Nephron progenitor cell (in vitro differentiated cells): ENCODE results near the gene XRN1.
"Not testable (repeated sequence)": the region's sequence is repeated elsewhere in the genome, so short reads cannot be mapped to it uniquely, and the experiment has no call there.

ENCODE experiments used
- DNase-seq: peaks from one replicate; pipeline ENCODE4 v3.0.0; 2021
- H3K27ac Mint-ChIP-seq: 2 replicates; pipeline ENCODE4 v1.8.0; 2021; ENCODE audit warnings: mild to moderate bottlenecking, moderate library complexity, mixed read lengths
- H3K27me3 Mint-ChIP-seq: 2 replicates; pipeline ENCODE4 v1.8.0; 2021; ENCODE audit warnings: mild to moderate bottlenecking, low read depth, mixed read lengths; ENCODE audit not compliant: poor library complexity
- H3K36me3 Mint-ChIP-seq: 2 replicates; pipeline ENCODE4 v1.8.0; 2021; ENCODE audit warnings: low read depth, mixed read lengths
- H3K4me1 Mint-ChIP-seq: 2 replicates; pipeline ENCODE4 v1.8.0; 2021; ENCODE audit warnings: mixed read lengths
- H3K4me3 Mint-ChIP-seq: 2 replicates; pipeline ENCODE4 v1.8.0; 2021; ENCODE audit warnings: mild to moderate bottlenecking, moderate library complexity, mixed read lengths
- H3K9me3 Mint-ChIP-seq: 2 replicates; pipeline ENCODE4 v1.8.0; 2021; ENCODE audit warnings: mild to moderate bottlenecking, moderate library complexity, mixed read lengths
- CTCF ChIP-seq: fragments of 200-600 bp; sonication (generic); IDR thresholded peaks from 2 replicates; pipeline ENCODE4 v1.5.0; 2021; ENCODE audit warnings: antibody characterized with exemption

The XRN1 gene

GRCh38 chr3:142418926-142419592 is 28.8 kb downstream of the XRN1 start:
- H3K4me1 Mint-ChIP-seq = no peaks in the 10 kb centered on the region

GRCh38 chr3:142417302-142417701 is 30.5 kb downstream of the XRN1 start:
- no peak for DNase-seq
- H3K4me3 Mint-ChIP-seq = no peak overlapping the region
- H3K4me1 Mint-ChIP-seq = no peaks in the 10 kb centered on the region
- no peak overlapping the region for H3K27ac Mint-ChIP-seq
- H3K27me3 Mint-ChIP-seq = no peaks in the 10 kb centered on the region
- peaks cover 63% of the 10 kb centered on the region for H3K36me3 Mint-ChIP-seq
- H3K9me3 Mint-ChIP-seq = no peaks in the 10 kb centered on the region
- no peak for TF ChIP-seq CTCF

More at GRCh38 chr3:142418926-142419592, 28.8 kb downstream of the XRN1 start:
- Mint-ChIP-seq H3K36me3 (peaks cover 64% of the 10 kb centered on the region), H3K27ac (no peak overlapping the region), H3K4me3 (no peak overlapping the region), H3K27me3 (no peaks in the 10 kb centered on the region), H3K9me3 (no peaks in the 10 kb centered on the region)
- TF ChIP-seq CTCF = no peak
- no peak for DNase-seq

GRCh38 chr3:142400537-142400936 is 47.3 kb downstream of the XRN1 start:
- peaks cover 61% of the 10 kb centered on the region for H3K36me3 Mint-ChIP-seq
- not testable (repeated sequence) for H3K27ac Mint-ChIP-seq, H3K4me3 Mint-ChIP-seq, DNase-seq, H3K27me3 Mint-ChIP-seq, H3K4me1 Mint-ChIP-seq, H3K9me3 Mint-ChIP-seq

GRCh38 chr3:142394921-142395622 is 52.8 kb downstream of the XRN1 start:
- peaks cover 4% of the 10 kb centered on the region for H3K9me3 Mint-ChIP-seq
- no peak overlapping the region for H3K4me3 Mint-ChIP-seq
- no peaks in the 10 kb centered on the region for H3K4me1 Mint-ChIP-seq
- no peak for TF ChIP-seq CTCF
- H3K27me3 Mint-ChIP-seq = no peaks in the 10 kb centered on the region
- DNase-seq = no peak
- H3K36me3 Mint-ChIP-seq = peaks cover 44% of the 10 kb centered on the region
- no peak overlapping the region for H3K27ac Mint-ChIP-seq

GRCh38 chr3:142385078-142385477 is 62.8 kb downstream of the XRN1 start:
- H3K27me3 Mint-ChIP-seq = no peaks in the 10 kb centered on the region
- H3K4me1 Mint-ChIP-seq = no peaks in the 10 kb centered on the region
- TF ChIP-seq CTCF = no peak
- H3K4me3 Mint-ChIP-seq = no peak overlapping the region
- peaks cover 83% of the 10 kb centered on the region for H3K36me3 Mint-ChIP-seq
- peaks cover 23% of the 10 kb centered on the region for H3K9me3 Mint-ChIP-seq
- no peak for DNase-seq
- no peak overlapping the region for H3K27ac Mint-ChIP-seq

GRCh38 chr3:142374687-142375086 is 73.2 kb downstream of the XRN1 start:
- Mint-ChIP-seq H3K36me3 (peaks cover 42% of the 10 kb centered on the region), H3K27ac (no peak overlapping the region), H3K27me3 (peaks cover 2% of the 10 kb centered on the region), H3K4me3 (no peak overlapping the region), H3K9me3 (no peaks in the 10 kb centered on the region), H3K4me1 (no peaks in the 10 kb centered on the region)
- no peak for TF ChIP-seq CTCF
- DNase-seq = no peak

- H3K9me3 Mint-ChIP-seq, DNase-seq, H3K4me1 Mint-ChIP-seq, H3K27ac Mint-ChIP-seq, H3K4me3 Mint-ChIP-seq, H3K27me3 Mint-ChIP-seq: not testable (repeated sequence)
- peaks cover 45% of the 10 kb centered on the region for H3K36me3 Mint-ChIP-seq
Measured at GRCh38 chr3:142369576-142369975, 78.3 kb downstream of the XRN1 start.
